Calu3 (cell line): ENCODE results near the gene S1PR4. TPM values are rescaled to one million over a fixed set of nuclear protein-coding genes. Genes with fewer than 3 reads are reported as not detected.
"Not testable (repeated sequence)": the region's sequence is repeated elsewhere in the genome, so short reads cannot be mapped to it uniquely, and the experiment has no call there.

Experiments used
- BruUV-seq: library from RNA; stranded (reverse); fragments of 400-500 nt; replicated peaks from 2 replicates; lab custom pipeline; 2021; lab: Mats Ljungman, UMichigan
- CTCF ChIA-PET: fragments of 300-600 bp; sonication (Branson Sonifier 250); formaldehyde crosslinking; loops from one replicate; lab custom pipeline; 2022; ENCODE audit warnings: antibody characterized with exemption; lab: Charles Lee
- DNase-seq: peaks from one replicate; pipeline ENCODE4 v3.0.0; 2022
- H3K27ac Mint-ChIP-seq: one replicate; pipeline ENCODE4 v1.8.0; 2022; ENCODE audit warnings: mixed read lengths; ENCODE audit not compliant: unreplicated experiment
- H3K27me3 Mint-ChIP-seq: one replicate; pipeline ENCODE4 v1.8.0; 2022; ENCODE audit warnings: mixed read lengths; ENCODE audit not compliant: unreplicated experiment
- H3K36me3 Mint-ChIP-seq: one replicate; pipeline ENCODE4 v1.8.0; 2022; ENCODE audit warnings: mild to moderate bottlenecking, moderate library complexity, mixed read lengths; ENCODE audit not compliant: insufficient read depth, unreplicated experiment
- H3K4me1 Mint-ChIP-seq: one replicate; pipeline ENCODE4 v1.8.0; 2022; ENCODE audit warnings: mild to moderate bottlenecking, low read depth, mixed read lengths; ENCODE audit not compliant: unreplicated experiment
- H3K4me3 Mint-ChIP-seq: one replicate; pipeline ENCODE4 v1.8.0; 2022; ENCODE audit warnings: mild to moderate bottlenecking, low read depth, moderate library complexity, mixed read lengths; ENCODE audit not compliant: unreplicated experiment
- H3K9me3 Mint-ChIP-seq: one replicate; pipeline ENCODE4 v1.8.0; 2022; ENCODE audit warnings: low read depth, mixed read lengths; ENCODE audit not compliant: unreplicated experiment
- intact Hi-C: fragments of 100-400 bp; cut with micrococcal nuclease; formaldehyde crosslinking; loops from one replicate; pipeline ENCODE4 v1.10.0; 2022; ENCODE audit not compliant: unreplicated experiment
- total RNA-seq: library from RNA; stranded (reverse); gene quantifications from 2 replicates; pipeline ENCODE4 v1.2.3, GENCODE V29; 2022
- TF ChIP-seq, protein P1 (sequence below): fragments of 200-600 bp; IDR thresholded peaks from one replicate; pipeline ENCODE4 v1.8.0; 2022; ENCODE audit warnings: antibody characterized with exemption; ENCODE audit not compliant: unreplicated experiment

S1PR4 gene
- total RNA-seq, 1 experiment from 2014 or later = not detected

DNA sequence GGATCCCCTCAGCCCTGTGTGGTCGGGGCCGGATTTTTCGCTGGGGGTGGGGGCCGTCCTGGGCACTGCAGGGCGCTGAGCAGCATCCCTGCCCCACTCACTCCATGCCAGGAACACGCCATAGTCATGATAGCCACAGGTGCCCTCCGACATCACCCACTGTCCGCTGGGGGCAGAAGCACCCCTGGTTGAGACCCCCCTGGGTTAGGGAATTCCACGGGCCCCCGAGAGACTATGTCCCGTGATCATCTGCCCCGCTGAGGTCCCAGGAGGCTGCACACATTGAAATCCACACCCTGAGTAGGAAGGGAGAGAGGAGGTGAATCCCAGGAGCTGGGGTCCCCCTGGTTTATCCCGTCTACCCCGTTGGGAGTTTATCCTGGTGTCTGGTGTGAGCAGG lies 23.3 kb downstream of the S1PR4 start:
- TF ChIP-seq, protein P1, sequence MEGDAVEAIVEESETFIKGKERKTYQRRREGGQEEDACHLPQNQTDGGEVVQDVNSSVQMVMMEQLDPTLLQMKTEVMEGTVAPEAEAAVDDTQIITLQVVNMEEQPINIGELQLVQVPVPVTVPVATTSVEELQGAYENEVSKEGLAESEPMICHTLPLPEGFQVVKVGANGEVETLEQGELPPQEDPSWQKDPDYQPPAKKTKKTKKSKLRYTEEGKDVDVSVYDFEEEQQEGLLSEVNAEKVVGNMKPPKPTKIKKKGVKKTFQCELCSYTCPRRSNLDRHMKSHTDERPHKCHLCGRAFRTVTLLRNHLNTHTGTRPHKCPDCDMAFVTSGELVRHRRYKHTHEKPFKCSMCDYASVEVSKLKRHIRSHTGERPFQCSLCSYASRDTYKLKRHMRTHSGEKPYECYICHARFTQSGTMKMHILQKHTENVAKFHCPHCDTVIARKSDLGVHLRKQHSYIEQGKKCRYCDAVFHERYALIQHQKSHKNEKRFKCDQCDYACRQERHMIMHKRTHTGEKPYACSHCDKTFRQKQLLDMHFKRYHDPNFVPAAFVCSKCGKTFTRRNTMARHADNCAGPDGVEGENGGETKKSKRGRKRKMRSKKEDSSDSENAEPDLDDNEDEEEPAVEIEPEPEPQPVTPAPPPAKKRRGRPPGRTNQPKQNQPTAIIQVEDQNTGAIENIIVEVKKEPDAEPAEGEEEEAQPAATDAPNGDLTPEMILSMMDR = no peak
- no TSS peak for BruUV-seq
- intact Hi-C loops = no loop called here
- H3K9me3 Mint-ChIP-seq = no peaks in the 10 kb centered on the region
- no peaks in the 10 kb centered on the region for H3K27me3 Mint-ChIP-seq
- no peak overlapping the region for H3K27ac Mint-ChIP-seq
- DNase-seq = no peak
- H3K4me3 Mint-ChIP-seq = no peak overlapping the region
- no peaks in the 10 kb centered on the region for H3K4me1 Mint-ChIP-seq
- CTCF ChIA-PET = no interaction called here
- peaks cover 8% of the 10 kb centered on the region for H3K36me3 Mint-ChIP-seq

DNA sequence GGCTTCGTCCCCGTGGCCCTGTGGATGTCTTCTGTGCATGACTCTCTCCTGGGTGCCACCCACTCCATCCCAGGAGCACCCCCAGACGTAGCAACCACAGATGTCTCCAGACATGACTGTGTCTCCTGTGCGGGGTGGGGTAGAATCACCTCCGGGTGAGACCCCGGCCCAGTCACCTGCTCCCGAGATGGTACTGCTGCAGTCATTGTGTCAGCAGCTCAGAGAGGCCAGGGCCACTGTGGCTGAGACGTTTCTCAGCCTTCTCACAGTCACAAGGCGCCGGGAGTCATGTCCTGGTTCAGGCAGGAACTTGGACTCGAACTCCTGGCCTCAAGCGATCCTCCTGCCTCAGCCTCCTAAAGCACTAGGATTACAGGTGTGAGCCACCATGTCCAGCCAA lies 23.8 kb downstream of the S1PR4 start:
- intact Hi-C loops = no loop called here
- Mint-ChIP-seq H3K27ac (no peak overlapping the region), H3K9me3 (no peaks in the 10 kb centered on the region), H3K36me3 (peaks cover 8% of the 10 kb centered on the region), H3K27me3 (no peaks in the 10 kb centered on the region), H3K4me3 (no peak overlapping the region), H3K4me1 (no peaks in the 10 kb centered on the region)
- no peak for DNase-seq
- TF ChIP-seq, protein P1 = no peak
- no TSS peak for BruUV-seq
- CTCF ChIA-PET = no interaction called here

DNA sequence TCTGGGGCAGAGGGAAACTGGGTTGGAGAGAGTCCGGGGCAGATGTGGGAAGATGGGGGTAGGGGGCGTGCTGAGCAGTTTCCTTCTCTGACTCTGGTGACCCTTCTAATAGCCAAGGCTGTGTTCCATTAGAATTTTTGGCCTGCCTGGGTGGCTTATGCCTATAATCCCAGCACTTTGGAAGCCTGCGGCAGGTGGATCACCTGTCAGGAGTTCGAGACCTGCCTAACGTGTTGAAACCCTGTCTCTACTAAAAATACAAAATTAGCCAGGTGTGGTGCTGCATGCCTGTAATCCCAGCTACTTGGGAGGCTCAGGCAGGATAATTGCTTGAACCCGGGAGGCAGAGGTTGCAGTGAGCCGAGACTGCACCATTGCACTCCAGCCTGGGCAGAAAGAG lies 24.3 kb downstream of the S1PR4 start:
- H3K36me3 Mint-ChIP-seq, H3K27me3 Mint-ChIP-seq, CTCF ChIA-PET, H3K9me3 Mint-ChIP-seq, BruUV-seq, intact Hi-C loops, H3K27ac Mint-ChIP-seq, H3K4me3 Mint-ChIP-seq, DNase-seq, H3K4me1 Mint-ChIP-seq: not testable (repeated sequence)

DNA sequence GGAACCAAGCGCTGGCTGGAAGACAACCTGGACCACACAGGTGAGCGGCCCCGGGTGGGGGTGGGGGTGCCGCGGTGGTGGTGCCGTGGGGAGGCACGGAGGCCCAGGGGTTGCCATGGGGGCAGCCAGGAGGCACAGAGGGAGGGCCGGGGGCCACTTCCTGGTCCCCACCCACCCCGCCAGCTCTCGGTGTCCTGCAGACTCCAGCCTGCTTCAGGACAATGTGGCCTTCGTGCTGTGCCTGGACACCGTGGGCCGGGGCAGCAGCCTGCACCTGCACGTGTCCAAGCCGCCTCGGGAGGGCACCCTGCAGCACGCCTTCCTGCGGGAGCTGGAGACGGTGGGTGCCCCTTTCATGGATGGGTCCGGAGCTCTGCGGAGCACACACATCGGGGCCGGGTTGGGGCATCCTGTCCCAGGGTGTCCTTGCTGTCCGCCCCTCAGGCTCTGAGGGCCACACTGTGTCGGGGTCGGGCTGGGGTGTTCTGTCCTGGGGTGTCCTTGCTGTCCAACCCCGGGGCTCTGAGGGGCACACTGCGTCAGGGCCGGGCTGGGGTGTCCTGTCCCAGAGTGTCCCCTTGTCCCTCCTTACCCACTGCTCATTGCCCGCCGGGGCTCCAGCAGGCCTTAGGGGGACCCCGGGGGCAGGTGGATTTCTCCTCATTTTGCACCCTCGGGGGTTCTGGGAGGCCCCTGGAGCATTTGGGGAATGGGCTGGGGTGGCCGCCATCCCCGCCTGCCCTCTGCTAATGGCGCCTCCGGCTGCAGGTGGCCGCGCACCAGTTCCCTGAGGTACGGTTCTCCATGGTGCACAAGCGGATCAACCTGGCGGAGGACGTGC lies 25.5 kb downstream of the S1PR4 start:
- Mint-ChIP-seq H3K27me3 (no peaks in the 10 kb centered on the region), H3K27ac (no peak overlapping the region), H3K4me1 (no peaks in the 10 kb centered on the region), H3K9me3 (no peaks in the 10 kb centered on the region), H3K36me3 (peaks cover 14% of the 10 kb centered on the region), H3K4me3 (no peak overlapping the region)
- TF ChIP-seq, protein P1 = no peak
- BruUV-seq = no TSS peak
- CTCF ChIA-PET = no interaction called here
- DNase-seq = no peak
- intact Hi-C loops = no loop called here
